ENCODE data around the gene PFKP. TPM values are rescaled to one million over a fixed set of nuclear protein-coding genes. Genes with fewer than 3 reads are reported as not detected.
A peak's percentile ranks its signal among the peaks of the same experiment; 100 is the strongest.

Gene PFKP
- total RNA-seq, 2 donors from 2014 or later = 104 to 116 TPM

DNA sequence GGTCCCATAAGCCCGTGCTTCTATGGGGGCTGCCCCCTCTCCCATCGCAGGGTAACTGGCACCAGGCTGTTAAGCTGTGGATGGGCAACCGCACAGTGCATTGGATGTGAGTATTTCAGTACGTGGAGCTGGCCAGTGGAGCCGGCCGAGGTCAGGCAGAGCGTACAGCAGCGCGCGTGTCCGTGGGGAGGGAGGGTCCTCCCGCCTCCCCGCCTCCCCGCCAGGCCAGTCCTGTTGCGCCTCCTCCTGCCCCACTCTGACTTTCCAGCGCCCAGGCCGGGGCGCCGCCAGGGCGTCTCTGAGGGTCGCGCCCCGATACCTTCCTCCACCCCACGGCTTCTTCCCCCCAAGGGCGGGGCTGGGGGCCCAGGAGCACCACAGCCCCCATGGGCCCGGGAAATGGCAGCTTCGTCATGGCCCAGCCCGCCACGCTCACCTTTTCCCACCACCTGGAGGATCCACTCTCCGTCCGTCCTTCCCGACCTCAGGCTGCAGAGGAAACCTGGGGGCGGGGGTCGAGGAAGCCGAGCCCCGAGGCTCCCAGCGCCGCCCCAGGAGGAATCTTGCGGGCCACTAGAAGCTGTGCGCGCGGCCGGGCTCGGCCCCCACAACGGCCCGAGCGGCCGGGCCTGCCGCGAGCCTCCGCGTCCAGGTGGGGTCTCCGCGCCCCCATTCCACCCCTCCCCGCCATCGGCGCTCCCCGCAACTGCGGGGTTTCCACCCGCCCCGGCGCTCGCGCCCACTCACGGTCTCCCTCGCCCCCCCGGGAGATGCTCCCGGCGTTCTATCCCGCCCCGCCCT, 831 bp upstream of the PFKP start:
- ATAC-seq (no peak), DNase-seq (no peak)

DNA sequence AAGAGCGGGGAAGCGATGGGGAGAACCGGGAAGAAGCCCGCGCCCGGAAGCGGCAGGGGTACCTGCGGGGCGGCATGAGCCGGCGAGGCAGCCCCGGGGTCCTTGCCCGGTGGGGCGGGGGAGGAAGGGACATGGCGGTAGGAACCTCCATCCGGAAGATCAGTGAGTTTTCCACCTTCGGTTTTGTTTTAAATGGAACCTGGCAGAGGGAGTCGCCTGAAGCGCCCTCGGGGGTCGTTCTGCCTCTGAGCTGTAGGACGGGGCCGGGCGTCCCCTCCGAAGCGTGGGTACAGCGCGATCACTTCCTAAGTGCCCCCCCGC, 471 bp downstream of the PFKP start:
- DNase-seq (peak in 1 of 2 donors; percentile 40), ATAC-seq (peak; percentile 20)
- intact Hi-C loops (cut with DNase I, micrococcal nuclease) = no loop called here

More for the DNA sequence above, 831 bp upstream of the PFKP start:
- intact Hi-C loops (cut with DNase I, micrococcal nuclease) = no loop called here

DNA sequence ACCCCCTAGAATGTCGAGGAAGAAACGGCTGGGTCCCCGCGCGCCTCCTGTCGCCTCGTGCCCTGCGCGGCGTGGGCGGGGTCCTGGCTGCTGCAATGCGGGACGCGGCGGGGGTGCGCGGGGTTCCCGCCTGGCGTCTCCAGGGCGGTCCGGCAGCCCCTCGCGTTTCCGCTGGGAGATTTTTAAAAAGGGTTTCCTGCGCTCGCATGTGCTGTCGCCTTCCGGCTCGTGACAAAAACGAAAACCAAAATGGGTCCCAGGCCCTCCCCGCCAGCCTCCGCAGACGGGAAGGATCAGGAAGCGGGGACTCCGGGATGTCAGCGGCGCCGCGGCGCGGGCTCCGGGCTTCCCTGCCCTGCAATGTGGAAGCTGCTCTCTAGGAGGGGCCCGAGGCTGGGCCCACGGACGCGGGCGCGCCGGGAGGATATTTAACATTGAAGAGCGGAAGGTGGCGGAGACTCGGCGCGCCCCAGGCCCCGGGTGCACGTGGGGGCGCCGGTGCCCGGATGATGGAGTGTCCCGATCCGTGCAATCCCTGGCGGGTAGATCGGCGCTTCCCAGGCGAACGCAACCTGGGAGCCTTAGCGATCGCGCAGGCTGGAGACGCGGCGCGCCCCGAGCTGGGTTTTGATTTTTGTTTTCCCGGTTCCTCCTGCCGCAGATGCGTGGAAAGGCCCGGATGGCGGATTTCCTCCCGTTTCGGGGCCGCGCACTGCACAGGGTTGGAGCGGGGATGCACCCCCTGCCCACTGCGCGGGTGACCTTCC, 1.0 kb downstream of the PFKP start:
- ATAC-seq (peak; percentile 64), DNase-seq (peak; percentile 52 to 75)
- intact Hi-C loops (cut with DNase I, micrococcal nuclease) = no loop called here

DNA sequence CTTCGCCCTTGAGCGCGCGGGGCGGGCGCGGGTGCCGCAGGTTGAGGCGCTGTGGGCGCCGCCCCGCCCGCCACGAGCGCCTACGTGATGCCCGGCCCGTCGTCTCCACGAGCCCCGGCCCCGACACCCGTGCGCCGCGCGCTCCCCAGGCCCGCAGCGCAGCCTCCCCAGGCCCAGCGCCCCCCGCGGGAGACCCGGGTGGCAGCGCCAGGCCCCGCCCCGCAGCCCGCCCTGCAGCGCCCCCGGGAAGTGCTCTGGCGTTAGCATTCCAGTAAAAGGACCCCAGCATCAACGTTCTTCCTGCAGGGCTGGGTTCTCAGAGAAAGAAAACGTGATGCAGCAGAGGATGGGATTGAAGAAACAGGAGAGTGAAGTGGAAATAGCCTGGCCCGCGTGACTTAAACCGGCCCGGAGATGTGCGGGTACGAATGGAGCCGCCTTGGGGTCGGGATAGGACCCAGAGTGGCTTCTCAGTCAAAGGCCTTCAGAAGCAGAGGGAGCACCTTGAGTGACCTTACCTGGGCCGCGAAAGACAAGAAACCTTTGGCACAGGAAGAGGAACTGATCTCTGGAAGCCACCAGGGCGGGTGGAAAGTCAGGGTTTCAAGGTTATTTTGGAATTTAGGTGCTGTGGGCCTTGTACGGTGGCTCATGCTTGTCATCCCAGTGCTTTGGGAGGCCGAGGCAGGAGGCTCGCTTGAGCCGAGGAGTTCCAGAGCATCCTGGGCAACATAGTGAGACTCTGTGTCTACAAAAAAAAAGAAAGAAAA, 1.8 kb downstream of the PFKP start:
- ATAC-seq = peak; percentile 55
- intact Hi-C loops (cut with DNase I, micrococcal nuclease) = no loop called here
- peak in 1 of 2 donors; percentile 59 for DNase-seq

DNA sequence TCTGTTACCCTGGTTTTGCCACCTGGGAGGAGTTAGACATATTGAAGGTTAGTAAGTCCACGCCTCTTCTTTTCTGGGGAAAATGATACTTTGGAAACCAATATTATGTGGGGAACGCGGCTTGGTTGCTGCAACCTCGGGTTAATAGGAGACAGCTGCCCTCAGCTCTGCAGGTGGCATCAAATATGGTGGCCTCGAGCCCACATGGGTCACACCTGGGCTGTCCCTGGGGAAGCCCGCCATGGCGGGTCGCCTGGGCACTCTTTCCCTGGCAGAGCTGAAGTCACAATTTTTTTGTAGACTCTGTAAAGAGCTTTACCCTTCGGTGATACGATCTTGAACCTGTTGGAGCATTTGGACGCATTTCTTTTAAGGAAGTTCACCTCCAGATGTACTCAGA, 2.5 kb downstream of the PFKP start:
- intact Hi-C loops (cut with DNase I, micrococcal nuclease) = no loop called here
- no peak for DNase-seq
- no peak for ATAC-seq

DNA sequence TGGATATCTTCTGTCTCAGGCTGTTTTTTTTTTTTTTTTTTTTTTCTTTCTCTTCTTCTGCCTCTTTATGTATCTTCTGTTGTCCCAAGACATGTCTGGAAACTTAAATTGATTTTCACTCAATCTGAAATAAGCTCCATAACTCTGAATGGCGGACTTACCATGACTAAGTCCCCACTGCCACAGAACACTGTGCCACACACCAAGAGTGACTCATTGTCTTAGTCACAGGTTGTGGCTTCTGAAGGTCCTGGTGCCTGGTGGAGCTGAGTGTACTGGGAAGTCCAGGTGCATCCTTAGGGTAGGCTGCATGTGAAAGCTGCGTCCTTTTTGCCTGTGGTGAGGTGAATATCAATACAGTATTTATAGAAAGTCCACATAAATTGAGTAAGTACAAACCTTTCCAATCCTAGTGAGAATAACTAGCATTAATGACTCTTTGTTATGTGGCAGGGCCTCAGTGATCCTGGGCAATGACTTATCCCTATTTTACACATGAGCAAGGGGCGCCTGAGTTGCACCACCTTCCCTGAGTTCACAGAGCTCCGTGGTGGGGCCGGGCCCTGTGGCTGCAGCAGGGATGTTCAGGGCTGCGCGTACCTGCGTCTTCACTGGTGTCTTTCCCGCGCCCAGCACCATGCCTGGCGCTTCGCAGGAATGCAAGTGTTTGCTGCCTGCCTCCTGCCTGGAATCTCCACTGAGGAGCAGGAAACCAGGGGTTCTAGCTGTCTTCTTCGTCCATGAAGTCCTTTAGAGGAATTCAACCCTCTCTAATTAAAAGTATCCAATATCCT, 4.3 kb downstream of the PFKP start:
- no peak for DNase-seq
- intact Hi-C loops (cut with DNase I, micrococcal nuclease) = no loop called here
- no peak for ATAC-seq

DNA sequence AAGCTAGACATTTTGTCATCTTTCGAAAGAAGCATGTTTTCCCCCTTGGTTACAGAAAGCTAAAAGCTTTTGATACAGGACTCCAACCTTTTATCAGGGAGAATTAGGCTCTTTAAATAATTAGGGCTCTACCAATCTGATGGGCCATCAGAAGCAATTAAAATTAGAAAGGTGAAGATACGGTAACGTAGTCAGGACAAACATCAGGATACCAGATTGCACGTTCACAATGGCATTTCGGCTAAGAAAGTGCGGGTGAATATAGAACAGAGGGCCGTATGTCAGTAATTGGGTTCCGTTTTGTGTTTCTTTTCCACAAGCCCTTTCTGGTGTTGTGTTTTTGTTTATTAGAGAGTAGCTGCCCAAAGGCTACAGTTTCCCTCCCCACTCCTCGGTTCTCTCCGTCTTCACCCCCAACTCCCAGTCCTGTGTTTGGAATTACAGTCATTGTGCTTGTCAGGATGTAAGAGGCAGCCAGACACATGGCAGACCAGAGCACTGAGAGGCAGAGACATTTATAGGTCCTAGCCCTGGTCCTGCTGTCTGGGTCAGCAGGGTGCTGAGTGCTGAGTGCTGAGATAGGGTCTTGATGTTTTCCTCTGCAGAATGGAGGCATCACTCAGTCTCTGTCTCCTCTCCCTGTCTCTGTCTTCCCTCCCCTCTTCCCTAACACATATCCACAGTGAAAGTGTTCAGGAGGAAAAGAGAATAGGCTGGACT, 5.5 kb downstream of the PFKP start:
- intact Hi-C loops (cut with DNase I, micrococcal nuclease) = no loop called here
- no peak for DNase-seq
- ATAC-seq = no peak

DNA sequence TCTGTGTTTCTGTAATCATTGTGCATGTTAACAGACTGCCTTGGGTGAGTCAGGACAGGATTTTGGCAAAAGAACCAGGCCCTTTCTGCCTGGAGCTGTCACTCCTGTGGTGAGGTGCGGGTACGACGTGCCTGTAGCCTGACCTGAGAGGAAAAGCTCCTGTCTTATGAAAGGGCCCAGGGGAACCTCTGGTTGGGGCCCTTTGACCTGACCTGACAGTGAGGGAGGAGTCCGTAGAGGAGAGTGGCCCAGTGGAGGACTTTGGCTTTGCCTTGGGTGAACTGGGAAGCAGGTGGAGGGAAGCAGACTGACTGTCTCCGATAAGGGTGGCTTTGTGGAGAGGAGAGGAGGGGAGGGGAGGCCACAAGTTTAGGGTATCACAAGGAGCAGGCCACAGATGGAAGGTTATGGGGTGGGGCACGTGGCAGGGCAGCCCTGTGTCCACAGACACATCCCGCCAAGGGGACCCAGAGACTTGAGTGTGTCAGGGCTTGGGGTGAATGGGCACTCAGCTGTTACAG, 6.9 kb downstream of the PFKP start:
- DNase-seq = no peak
- intact Hi-C loops (cut with DNase I, micrococcal nuclease) = no loop called here
- ATAC-seq = peak; percentile 62

DNA sequence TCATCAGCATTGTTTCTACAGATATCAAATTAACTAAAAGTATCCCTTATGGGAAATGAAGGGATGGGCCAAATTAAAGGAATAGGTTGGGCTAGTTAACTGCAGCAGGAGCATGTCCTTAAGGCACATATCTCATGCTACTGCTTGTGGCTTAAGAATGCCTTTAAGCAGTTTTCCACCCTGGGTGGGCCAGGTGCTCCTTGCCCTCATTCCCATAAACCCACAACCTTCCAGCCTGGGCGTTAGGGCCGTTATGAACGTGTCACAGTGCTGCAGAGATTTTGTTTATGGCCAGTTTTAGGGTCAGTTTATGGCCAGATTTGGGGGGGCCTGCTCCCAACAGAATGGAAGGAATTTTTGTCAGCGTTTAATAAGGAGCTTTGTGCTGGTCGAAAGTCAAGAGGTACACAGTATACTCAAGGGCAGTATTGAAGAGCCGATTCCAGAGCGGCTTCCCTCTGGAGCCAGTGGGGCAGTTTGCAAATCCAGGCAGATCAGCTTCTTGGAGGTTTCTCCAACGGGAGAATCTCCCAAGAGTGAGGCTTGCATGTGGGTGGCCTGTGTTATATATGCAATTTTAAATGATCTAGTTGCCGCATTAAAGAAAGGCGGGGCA, 7.7 kb downstream of the PFKP start:
- no peak for DNase-seq
- intact Hi-C loops (cut with DNase I, micrococcal nuclease) = no loop called here
- ATAC-seq = no peak

DNA sequence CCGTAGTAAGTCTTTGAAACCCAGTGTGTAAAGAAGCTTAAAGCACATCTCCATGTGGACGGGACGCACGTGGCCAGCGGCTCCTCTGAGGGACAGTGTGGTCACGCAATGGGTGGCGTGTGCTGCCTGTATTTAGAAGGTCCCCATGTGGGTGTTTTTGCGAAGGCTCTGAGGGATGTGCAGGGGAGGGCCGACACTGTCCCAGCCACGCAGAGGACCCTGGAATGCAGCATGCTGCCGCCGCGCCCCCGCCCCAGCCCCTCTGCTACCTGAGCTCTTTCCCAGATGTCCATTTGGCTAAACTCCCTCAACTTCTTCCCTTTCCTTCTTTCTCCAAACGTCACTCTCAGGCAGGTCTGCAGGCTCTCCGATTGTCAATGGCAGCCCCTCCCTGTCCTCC, 8.8 kb downstream of the PFKP start:
- intact Hi-C loops (cut with DNase I, micrococcal nuclease) = no loop called here
- DNase-seq = no peak
- ATAC-seq = no peak

DNA sequence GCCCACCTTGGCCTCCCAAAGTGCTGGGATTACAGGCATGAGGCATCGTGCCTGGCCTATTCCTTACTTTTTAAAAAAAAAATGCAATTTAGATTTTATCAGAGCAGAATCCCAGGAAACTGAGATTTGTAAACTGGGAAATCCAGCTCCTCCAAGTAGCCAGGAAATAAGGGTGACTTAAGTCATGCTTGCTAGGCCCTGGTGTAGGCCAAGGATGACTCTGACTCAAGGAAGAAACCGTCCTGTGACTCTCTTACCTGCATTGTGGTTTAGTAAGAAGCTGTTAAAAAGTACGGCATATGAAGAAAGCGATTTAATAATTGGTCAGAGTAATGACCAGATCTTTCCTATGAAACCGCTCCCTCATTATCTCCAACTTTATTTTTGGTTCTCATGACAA, 10.2 kb downstream of the PFKP start:
- no peak for ATAC-seq
- intact Hi-C loops (cut with DNase I, micrococcal nuclease) = no loop called here
- no peak for DNase-seq

DNA sequence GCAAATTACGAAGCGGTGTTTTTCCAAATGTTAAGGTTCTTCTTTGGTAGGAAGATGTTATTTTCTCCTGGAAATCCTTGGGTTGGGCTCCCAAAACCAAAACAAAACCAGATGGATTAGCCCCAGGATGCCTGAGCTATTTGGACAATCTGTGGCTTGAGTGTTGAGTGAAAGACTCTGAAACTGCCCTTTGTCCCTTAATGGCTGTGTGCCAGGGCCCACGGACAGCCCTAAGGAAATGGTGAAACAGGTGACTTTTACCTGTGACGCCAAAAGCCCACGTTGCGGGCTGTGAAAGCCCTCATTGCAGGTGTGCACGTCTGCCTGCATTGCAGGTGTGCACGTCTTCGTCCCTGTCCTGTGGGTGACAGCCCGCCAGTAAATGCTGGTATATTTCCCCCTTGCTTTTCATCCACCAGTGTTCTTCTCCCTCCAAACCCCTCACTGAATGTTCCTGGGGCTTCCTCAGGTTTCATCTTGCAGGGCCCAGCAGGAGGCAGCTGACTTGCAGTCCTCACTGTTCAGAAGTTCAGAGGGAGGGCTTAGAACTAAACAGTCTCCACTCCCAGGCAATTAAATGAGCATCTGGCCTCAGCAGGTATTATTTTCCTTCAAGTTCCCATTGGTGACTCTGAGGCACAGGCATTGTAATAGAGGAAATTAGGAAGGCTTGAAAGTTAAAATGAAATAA, 10.7 kb downstream of the PFKP start:
- peak; percentile 64 for ATAC-seq
- DNase-seq = peak in 1 of 2 donors; percentile 63
- intact Hi-C loops (cut with DNase I, micrococcal nuclease) = no loop called here

DNA sequence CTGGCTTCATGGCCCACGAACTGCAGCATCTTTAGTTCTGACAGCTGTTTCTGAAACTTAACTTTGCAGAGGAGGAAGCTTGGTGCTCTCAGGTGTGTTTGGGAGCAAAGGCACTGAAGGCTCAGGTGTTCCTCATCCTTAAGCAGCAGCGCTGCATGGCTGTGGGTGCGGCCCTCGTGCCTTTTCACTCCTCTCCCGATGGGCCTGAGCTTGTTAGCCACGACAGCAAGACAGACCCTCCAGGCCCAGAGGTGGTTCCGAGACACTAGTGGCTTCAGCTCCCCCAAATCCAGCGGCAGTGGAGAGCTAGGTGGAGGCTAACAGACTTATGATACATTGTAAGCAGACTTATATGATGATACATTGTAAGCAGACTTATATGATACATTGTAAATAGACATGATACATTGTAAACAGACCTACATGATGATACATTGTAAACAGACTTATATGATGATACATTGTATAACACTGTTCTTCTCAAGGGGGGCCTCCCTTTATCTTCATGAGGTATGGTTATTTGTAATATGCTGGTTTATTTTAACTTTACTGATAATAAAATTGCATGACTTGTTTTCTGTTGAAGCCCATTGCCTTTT, 14.1 kb downstream of the PFKP start:
- intact Hi-C loops (cut with DNase I, micrococcal nuclease) = no loop called here
- no peak for DNase-seq
- ATAC-seq = peak; percentile 61

DNA sequence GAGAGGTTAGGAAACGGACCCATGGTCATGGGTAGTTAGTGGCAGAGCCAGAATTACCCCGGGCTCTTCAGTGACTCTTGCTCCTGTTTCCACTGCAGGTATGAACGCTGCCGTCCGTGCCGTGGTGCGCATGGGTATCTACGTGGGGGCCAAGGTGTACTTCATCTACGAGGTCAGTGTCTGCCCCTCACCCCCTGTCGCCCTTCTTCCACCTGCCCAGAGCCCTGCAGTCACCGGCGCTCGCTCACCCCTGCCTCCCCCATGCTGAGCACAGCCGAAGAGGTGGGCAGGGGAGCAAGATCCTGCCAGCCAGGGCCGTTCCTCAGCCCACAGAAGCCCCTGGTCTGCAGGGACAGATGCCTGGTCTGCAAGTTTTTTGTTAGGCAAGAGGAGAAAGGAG, 14.9 kb downstream of the PFKP start:
- intact Hi-C loops (cut with DNase I, micrococcal nuclease) = no loop called here
- DNase-seq (no peak), ATAC-seq (no peak)

DNA sequence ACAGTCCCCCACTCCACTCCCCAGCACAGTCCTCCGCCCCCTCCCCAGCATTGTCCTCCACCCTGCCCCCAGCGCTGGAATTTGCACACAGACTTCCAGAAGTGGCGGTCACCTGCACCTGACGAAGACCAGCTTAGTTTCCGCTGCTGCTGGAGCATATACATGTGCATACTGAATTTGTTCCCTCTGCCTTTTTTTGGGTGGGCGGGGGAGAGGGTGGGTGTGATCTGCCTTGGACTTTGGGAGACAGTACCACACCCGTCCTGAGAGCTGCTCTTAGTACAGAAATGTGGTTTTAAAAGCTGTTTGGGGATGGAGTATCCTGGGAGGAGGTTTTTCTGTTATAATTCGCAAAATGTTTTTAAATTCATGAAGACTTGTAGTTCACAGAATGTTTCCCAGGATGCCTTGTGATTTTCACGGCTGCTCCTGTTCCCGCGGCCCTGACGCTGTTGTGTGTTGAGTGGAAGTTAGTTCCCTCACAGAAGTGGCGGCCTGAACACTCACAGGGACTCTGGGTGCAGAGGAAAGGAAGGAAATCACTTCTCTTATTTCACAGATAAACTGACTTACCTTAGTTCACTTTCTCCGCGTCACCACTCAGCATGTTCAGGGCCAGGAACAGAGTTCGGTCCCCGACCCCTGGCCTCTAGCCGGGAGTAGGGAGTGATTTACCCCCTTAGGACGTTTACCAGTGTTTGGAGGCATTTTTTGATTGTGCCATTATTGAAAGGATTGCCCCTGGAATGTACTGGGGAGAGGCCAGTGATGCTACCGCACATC, 18.6 kb downstream of the PFKP start:
- ATAC-seq = no peak
- DNase-seq = no peak
- intact Hi-C loops (cut with DNase I, micrococcal nuclease) = no loop called here

DNA sequence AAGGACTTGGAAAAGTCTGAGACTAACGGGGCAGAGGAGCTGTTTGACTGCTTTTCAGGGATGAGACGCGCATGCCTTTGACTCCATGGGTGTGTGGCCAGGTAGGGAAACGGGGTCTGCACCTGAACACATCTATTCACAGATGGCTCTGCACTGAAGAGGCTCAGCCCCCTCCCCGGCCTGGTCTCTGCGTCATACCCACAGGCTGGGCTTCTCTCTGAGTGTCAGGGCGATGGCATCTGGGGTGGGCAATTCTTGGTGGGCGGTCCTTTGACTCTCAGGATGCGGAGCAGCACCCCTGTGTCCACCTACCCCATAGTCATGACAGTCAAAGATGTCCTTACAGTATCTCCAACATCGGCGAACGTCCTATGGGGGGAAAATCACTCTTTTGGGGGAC, 23.0 kb downstream of the PFKP start:
- DNase-seq = no peak
- intact Hi-C loops (cut with DNase I, micrococcal nuclease) = no loop called here

More for the DNA sequence above, 23.0 kb downstream of the PFKP start:
- ATAC-seq = no peak

Data from left colon (tissue), 2 donors.